HCEC 1CT (cell line): Measurements from ENCODE around the gene HDAC4.
A peak's percentile ranks its signal among the peaks of the same experiment; 100 is the strongest.

Source experiments
- DNase-seq: peaks from one replicate; pipeline ENCODE4 v3.0.0-alpha.2; 2017

The HDAC4 gene

DNA sequence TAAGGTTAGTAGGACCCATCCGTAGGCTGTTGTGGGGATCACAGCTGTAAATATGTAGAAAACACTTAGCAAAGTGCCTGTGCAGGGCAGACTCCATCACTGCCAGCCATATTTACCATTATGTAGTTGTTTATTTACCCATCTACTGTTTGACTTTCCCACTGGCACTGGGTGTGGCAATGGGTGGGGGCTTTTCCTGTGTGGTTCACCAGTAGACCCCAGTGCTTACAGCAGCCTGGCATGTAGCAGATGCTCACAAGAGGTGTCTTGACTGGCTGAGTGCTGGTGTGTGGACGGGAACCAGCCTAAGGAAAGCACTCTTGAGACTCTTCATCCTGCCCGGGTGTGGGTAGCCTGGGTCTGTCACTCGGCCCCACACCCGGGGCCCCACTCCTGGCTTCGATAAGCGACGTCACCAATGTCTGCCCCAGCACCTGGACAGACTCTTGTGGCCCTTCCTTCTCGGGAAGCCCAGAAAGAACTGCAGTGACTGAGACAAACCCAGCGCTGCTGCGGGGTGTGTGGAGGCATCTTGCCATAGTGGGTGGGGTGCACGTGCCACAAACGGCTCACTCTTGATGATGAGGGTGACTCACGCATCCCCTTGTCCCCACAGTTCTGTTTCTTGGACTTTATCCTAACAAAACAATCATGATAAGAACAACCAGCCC is 78.3 kb downstream of the HDAC4 start:
- DNase-seq = no peak

DNA sequence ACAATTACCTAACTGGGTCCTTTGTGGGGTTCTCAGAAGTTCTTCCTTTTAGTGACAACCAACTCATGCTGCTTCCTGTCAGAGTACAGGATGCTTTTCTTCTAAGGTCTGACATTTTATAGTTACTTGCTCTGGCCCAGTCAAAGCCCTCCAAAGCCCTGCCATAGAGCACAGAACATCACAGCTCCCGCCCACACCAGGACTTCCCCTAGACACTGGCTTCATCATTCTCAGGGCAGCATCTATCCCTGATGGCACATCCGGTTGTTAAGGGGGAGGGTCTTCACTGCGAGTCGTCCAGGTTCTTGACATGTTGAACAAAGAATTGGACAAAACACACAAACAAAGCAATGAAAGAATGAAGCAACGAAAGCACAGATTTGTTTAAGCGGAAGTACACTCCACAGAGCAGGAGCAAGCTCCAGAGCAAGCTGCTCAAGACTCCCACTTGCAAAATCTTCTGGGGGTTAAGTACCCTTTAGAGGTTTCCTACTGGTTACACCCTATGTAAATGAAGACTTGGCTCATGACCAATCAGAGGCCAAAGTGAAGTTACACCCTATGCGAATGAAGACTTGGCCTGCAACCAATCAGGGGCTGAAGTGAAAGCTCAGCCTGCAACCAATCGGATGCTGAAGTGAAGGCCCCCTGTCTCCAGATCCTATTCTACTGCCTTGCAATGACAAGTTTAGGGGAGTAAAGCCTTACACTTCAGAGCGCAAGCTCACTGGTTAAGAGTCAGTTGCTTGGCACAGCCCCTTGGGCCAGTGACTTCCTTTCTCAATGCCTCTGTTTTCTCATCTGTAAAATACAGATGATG is 79.0 kb downstream of the HDAC4 start:
- no peak for DNase-seq

DNA sequence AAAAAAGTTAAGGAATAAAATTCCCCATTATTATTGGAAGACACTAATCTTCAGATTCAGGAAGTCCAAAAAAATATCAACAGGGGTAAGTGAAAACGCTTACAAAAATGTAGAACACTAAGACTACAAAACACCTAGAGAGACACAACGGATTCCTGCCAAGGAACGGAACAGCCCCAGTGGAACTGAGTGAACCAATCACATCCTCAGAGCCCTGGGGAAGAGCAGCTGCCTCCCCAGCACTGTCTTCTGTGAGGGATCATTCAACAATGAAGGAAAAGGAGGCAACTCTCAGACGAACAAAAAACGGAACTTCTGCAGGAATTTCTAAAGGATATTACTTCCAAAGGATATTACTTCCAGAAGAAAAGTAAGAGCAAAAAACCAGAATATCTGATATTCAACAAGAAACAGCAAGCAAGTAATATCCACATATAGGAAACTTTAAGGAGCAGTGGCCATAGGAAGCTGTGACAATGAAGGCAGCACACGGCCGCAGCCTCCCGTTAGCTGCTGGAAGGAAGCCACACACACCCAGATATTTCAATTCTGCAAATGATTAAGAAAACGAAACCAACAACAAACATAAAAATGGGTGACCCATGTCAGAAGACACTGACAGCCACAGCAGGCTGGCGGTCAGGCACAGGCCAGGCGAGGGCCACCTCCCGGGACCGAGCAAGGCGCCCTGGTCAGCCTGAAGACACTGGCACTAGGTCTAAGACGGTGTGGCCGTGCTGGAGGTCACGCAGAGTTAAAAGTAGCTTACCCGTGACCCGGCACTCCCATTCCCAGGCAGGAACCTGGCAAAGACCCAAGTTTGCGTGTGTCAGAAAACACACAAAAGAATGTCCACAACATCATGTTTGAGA is 81.8 kb downstream of the HDAC4 start:
- peak; percentile 19 for DNase-seq

DNA sequence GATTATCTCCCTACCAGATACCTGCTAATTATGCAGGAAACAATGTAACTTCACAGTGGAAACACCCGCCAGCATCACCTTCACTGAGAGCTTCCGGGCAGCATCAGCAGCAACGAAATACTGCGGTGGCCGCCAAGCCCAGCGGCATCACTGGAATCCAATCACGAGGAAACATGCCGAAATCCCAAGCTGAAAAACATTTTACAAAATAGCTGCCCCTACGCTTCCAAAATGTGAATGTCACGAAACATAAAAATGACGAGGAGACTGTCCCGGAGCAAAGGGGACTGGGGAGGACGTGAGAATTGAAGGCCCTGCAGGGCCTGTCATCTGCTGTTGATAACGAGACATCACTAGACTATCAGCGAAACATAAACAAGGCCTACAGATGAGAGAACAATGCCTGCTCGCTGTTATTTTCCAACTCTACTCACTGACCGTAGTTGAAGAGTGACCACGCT is 82.6 kb downstream of the HDAC4 start:
- DNase-seq = no peak

DNA sequence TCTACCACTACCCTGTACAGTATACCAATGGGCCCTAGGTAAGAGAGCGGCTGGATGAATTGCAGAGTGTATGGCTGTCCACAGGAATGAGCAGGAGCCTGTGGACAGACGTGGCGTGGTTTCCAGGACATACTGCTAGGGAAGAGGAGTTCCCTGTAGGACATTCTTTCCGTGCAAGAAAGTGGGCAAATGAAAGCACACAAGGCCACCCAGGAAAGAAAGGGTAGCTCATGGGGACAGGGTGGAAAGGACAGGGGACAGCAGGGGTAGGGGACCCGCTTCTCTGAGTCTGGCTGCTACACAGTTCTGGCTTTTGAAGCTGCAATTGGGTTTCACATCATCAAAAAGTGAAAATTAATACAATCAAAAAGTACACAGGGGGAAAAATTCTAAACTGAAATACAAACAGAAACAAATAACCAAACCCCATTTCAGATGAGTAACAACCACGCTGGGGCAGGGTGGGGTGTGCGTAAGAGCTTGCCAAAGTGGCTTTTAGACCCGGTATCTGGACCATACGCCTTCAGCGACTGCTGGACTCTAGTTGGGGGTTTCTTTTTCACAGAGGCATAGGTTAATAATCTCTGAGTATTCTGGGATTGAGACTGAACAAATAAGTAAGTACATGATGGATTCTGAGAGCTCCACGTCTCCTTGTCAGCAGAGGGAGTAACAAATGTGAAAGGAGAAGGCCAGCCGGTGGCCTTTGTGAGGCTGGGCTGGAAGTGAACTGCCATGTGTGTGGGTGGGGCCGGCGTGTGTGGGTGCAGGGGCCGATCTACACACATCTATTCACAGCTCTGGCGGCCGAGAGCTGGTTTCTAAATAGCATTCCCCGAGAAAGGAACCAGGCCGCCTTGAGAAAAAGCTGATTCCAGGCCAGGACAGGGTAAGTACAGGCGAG is 84.0 kb downstream of the HDAC4 start:
- DNase-seq = peak; percentile 76

DNA sequence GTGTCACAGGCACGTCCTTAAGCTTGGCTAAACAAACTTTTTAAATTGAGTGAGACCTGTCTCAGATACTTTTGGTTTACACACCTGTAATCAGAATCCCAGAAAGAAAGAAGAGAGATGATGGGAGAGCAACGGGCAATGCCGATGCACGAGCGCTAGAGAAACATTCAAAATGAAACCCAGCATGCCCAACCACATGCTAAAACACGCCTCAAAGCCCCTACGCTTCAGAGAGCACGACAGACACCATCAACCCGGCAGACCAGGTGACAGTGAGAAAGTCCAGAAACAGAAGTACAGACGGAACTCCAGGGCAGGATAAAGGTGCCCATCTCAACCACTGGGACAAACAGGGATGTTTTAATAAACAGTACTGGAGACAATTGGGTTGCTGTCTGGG is 85.5 kb downstream of the HDAC4 start:
- DNase-seq = no peak

DNA sequence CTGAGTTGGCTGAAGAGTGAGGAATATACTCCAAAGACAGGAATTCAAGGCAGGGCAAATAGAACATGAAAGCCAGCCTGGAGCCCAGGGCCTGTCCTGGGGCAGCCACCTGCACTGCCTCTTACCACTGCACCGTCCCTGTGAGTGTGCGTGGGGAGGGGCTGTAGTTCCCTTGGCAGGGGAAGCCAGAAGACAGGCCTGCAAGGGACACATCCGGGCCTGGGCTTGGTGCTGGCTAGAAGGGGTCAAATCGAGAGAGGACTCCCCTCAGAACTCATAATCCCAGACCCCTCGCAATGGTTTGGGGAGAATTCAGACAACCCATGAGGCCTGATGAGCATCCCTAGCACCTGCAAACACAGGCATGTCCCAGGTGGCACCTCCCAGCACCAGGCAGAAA is 87.0 kb downstream of the HDAC4 start:
- DNase-seq = no peak

DNA sequence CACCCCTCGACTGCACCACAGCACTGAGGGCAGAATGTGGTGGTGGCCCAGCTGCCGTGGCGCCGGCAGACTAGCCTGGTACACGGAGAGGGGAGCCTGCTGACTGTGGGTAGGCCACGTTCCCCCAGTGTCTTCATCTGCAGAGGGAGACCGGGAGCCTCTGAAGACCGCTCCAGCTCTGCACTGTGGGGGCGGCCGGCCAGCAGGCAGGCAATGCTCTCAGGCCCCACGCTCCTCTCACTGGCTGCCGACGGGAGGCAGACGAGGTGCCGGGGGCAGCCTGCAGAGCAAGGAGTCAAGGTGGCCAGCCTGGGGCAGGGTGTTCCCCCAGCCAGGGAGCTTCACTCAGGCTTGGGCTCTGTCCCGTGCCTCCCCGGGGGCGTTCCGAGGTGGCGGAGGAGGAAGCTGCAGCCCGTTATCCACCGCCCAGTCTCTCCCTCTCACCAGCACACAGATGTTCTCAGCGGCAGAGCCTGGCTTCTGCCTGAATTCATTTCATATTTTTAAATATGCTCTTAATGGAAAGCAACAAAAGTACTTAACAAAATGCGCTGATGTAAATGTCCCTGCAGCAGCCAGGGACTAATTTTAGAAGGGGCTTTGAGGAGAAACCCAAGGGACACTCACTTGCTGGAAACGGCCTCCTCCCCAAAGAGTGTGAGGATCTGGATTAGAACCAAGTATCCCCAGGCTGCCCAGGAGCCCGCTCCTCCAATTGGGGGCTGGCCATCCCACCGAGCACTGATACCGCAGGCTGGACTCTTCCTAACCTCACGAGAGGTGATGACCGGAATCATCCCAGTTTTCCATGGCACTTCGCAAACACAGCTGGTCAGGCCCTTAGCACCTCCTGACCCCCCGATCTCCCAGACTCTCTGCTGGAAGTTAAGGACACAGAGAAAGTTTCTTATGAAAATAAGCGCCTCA is 87.8 kb downstream of the HDAC4 start:
- no peak for DNase-seq

DNA sequence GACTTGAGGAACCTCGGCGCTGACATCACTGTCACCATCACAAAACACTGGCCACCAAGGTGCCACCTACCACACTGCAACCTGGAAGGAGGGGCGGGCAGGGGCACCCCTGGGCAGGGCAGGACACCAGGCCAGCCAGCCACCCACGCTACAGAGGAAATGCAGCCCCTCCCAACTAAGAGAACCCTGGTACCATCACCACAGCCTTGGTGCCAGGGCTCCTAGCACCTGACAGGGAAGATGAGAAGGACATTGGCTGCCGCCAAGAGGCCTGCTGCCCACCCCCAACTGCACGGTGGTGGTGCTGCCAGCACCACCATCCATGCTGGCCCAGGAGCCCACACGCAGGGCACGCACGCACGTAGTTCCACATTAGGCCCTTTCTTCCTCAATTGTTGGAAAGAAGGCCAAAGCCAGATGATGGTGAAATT is 88.7 kb downstream of the HDAC4 start:
- no peak for DNase-seq

DNA sequence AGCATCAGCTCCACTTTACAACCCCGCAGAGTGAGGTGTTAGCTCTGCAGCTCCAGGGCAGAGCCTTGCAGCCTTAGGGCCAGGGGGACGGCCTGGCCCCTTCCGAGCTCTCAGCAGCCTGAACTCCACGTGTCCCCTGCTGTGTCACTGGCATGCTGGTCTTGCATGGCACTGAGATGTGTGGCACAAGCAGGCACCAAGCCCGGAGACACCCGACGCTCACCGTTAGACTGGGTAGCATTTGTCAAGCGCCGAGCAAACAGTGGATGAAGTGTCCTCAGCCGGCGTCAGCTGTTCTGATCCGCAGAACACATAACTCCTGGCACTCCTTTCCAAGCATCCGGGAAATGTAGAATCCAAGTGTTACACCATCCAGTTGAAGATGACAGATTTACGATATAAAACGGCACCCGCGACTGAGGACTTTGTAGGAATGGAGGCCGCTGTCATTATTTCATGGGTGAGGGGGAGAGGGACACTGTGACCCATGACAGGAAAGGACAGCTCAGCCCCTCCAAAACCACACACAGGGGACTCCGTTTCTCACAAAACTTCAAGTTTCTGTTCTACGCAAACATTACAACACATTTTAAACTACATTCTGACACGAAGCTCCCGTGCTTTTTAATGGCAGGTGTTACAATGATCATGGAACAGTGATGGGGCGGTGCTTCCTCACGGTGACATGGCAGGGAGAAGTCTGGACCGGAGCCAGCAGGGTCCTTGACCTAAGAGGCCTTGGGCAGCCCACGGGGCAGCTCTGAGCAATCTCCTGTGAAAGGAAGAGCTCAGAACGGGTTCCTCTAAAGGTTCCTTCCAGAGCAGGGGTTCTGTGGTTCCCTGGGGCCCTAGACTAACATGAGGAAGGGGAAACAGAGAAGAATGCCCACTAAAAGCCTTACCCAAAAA is 89.4 kb downstream of the HDAC4 start:
- DNase-seq = peak; percentile 26

DNA sequence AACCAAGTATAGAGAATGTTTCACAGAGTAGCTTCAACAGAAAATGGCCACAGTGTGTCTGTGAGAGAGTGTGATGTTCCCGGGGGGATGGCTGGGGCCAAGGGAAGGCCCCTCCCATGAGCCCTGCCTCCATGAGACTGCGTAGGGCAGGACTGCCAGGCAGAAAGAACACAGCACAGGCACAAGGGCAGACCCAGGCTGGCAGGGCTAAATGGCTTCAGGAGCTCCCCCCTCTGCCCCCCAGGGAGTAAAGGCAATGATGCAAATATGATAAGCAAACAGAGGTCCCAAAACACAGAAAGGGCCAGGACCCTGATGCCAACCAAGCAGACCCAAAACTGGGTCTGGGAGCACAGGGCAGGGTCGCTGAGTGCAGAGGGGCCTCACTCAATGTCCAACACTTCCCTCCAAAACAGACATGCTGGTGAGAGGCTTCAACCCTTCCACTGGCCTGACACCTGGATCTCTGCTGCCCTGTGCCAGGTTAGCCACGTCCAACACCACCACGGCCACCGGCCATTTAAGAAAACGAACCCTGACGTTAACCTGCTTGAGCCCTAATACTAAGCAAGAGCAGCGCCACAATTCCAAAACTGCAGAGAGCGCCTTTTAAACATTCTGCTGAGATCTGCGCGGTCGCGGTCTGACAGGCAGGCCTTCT is 90.3 kb downstream of the HDAC4 start:
- no peak for DNase-seq

DNA sequence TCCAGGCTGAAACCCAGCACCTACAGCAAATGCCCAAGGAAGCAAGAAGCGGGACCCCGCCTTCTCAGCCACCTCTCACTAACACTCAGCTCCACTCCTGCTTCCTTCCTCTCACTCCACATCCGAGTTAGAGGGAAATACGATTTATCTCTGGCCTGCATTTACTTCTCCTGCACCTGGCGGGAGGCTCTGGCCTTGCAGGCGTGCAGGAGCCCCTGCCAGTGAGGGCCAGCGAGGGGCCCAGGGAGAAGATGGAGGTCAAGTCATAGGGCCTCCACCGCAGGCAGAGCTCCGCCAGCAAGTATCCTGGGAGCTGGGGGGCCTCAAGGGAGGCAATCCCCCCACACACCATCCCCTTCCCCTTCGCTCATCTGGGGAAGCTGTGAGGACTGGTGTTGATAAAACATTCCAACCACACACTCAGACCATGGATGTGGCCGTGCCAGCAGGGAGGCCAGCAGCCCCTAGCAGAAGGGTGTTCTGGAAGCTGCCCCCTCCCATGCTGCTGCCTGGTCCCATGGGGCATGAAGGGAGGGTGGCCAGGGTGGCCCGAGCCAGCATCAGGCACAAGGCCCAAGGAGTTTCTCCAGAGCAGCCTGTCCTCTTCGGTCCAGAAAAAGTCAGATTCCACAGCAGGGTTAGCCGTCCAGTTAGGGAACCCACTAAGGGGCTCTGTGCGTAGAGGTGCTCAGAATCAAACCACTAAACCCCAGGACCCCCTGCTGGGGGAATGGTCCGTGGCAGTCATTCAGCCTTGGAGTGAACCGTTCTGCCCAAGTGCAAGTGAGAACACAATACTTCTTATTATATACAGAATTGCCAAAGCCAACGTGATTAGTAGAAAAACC is 91.2 kb downstream of the HDAC4 start:
- no peak for DNase-seq

DNA sequence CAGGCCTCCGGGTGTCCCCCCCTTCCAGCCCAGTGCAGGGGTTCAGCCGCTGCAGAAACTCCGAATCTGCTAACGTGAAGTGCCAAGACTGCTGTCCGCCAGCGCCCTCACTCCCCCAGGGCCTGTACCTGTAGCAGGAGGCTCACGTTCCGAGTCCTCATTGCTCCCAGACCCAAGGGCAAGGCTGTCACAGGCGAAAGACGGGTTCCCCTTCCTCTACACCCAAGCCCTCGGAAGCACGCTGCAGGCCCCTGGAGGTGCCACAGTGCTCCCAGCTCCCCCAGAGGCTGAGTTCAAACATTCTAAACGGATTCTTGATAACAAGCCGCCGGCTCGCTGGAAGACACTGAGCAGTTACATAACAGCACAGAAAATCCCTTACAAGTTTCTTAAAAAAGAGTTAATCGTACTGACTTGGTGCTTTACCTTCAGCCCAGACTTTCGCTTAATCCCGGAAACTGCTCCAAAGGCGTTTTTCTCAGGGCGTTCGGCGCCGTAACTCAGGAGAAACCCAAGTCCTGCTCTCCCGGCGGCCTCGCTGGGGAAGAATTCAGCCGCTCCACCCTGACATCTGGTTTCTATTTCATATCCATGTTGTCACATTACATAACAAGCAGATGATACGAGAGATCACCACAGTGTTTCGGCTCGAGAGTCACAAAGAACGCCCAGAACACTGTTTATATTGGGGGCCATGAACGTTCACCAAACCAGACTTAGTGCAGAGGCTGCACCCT is 92.0 kb downstream of the HDAC4 start:
- peak; percentile 56 for DNase-seq

DNA sequence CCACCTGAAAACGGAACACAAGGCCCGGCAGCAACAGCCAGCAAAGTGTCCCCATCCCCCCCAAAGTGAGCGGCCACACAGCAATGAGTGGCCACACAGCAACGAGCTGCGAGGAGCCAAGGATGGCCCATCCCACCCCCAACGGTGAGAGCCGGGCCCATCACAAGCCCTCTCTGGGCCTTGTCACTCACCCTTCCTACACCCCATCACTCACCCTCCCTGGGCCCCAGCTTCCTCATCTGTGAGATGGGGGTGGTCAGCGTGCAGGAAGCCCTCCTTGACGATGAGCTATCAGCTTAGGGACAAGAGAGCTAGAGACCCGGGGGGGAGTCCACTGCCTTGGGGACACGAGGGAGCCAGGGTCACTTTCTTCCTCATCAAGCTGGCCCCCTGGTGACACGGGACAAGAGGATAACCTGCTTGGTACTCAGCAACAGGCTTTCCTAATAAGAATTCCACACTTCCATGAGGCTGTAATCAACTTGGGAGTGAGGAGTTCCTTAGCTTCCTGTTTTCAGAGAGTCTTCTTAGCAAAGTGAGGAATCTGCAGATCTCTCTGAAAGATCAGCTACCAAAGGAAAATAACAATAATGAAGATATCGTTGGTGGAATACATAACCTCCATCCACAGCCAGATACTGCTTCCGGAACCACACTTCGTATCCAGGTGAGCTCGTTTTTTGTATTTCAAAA is 92.8 kb downstream of the HDAC4 start:
- no peak for DNase-seq

DNA sequence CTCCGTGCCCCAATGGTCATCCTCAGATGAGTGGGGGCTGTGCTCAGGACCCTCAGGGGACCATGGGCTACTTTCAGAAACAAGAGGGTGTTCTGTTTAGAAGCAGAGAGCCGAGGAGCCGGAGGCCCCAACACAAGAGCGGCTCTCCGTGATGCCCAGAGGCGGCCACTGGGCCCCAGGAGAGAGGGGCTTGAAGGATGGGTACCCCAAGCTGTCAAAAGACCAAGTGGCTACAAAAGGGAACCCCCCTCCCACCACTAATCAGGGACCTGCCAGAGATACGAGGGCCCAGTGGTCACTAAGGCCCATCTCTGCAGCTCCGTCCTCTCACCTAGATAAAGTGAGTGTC is 93.6 kb downstream of the HDAC4 start:
- no peak for DNase-seq

DNA sequence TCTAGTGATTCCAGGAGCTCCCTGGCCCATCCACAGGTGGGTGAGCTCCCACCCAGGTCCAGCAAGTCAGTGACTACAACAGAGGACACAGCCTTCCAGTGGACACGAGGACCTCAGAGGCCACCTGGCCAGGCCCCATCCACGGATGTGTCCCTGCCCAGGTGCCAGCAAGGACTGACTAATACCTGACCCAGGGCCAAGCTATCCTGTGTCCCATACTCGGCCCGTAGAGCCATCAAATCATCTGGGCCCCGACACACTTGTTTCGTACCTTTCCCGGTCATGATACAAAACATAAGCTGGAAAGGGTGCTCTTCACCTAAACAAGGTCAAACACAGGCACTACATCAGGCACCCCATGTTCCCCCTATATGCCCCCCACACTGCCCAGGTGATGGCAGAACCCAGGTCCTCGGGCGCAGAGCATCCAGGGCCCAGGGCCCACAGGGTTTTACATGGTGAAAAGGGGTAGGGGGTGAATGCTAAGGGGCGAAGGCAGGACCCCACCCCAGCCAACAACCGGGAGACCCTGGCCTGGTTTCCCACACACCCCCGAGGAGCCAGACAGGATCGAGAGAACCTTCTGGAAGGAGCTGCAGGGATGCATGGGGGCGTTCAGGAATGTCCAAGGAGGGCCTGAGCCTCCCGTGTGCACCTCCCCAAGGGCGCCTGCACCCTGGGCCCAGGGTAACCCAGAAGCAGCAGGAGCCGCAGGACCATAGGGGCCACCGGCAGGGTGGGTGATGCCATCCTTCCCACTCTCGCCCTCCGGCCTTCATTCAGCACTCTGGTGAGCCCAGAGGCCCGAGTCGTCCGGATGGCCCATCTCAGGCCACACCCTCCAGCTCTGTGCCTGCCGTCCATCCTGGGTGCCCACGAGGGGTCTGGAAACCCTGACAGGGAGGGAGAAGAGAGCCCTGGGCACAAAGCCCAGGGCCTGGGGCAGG is 94.3 kb downstream of the HDAC4 start:
- DNase-seq = no peak
